H9 (cell line): ENCODE results near the gene ZNF638. TPM values are rescaled to one million over a fixed set of nuclear protein-coding genes. Genes with fewer than 3 reads are reported as not detected.

ENCODE experiments used
- DNase-seq: peaks from one replicate; pipeline ENCODE4 v3.0.0-alpha.2; 2017
- H2AFZ ChIP-seq: one replicate; pipeline ENCODE4 v1.6.1; 2013; ENCODE audit warnings: mild to moderate bottlenecking, low read length, control low read depth, moderate library complexity
- H2AK5ac ChIP-seq: 2 replicates; pipeline ENCODE4 v1.6.1; 2013; ENCODE audit warnings: low read length, control low read depth, mixed read lengths; ENCODE audit not compliant: insufficient read length
- H2BK120ac ChIP-seq: one replicate; pipeline ENCODE4 v1.6.1; 2013; ENCODE audit warnings: low read depth, mild to moderate bottlenecking, low read length, control low read depth, inconsistent platforms; ENCODE audit not compliant: poor library complexity, severe bottlenecking
- H2BK12ac ChIP-seq: 2 replicates; pipeline ENCODE4 v1.6.1; 2013; ENCODE audit warnings: low read length, control low read depth, mixed read lengths, low read depth; ENCODE audit not compliant: insufficient read length
- H2BK15ac ChIP-seq: 2 replicates; pipeline ENCODE4 v1.6.1; 2013; ENCODE audit warnings: low read depth, low read length, control low read depth
- H2BK20ac ChIP-seq: one replicate; pipeline ENCODE4 v1.6.1; 2013; ENCODE audit warnings: low read depth, mild to moderate bottlenecking, low read length, control low read depth, inconsistent platforms; ENCODE audit not compliant: poor library complexity, severe bottlenecking
- H2BK5ac ChIP-seq: 2 replicates; pipeline ENCODE4 v1.6.1; 2013; ENCODE audit warnings: low read length, control low read depth, mixed read lengths; ENCODE audit not compliant: insufficient read length
- H3K14ac ChIP-seq: 2 replicates; pipeline ENCODE4 v1.6.1; 2013; ENCODE audit warnings: low read length, control low read depth; ENCODE audit not compliant: insufficient read depth
- H3K18ac ChIP-seq: 2 replicates; pipeline ENCODE4 v1.6.1; 2013; ENCODE audit warnings: low read depth, mild to moderate bottlenecking, mixed read lengths, low read length, control low read depth; ENCODE audit not compliant: insufficient read length
- H3K23ac ChIP-seq: 2 replicates; pipeline ENCODE4 v1.6.1; 2013; ENCODE audit warnings: low read length, control low read depth, mixed read lengths, low read depth; ENCODE audit not compliant: insufficient read length
- H3K23me2 ChIP-seq: 2 replicates; pipeline ENCODE4 v1.6.1; 2013; ENCODE audit warnings: low read depth, mild to moderate bottlenecking, mixed read lengths, low read length, control low read depth; ENCODE audit not compliant: insufficient read length, poor library complexity, severe bottlenecking
- H3K27ac ChIP-seq: 2 replicates; pipeline ENCODE4 v1.5.1; 2013; ENCODE audit warnings: low read length, control low read depth, mixed read lengths, low read depth; ENCODE audit not compliant: insufficient read length
- H3K27me3 ChIP-seq: 2 replicates; pipeline ENCODE4 v1.6.1; 2013; ENCODE audit warnings: low read length, control low read depth, inconsistent platforms; ENCODE audit not compliant: insufficient read depth
- H3K4ac ChIP-seq: 2 replicates; pipeline ENCODE4 v1.6.1; 2013; ENCODE audit warnings: low read depth, mild to moderate bottlenecking, control low read depth, inconsistent platforms, low read length, moderate library complexity
- H3K4me1 ChIP-seq: 2 replicates; pipeline ENCODE4 v1.6.1; 2013; ENCODE audit warnings: low read length, control low read depth, inconsistent platforms; ENCODE audit not compliant: insufficient read depth
- H3K4me2 ChIP-seq: 2 replicates; pipeline ENCODE4 v1.6.1; 2013; ENCODE audit warnings: low read length, control low read depth, mixed read lengths; ENCODE audit not compliant: insufficient read length, insufficient read depth
- H3K56ac ChIP-seq: 2 replicates; pipeline ENCODE4 v1.6.1; 2013; ENCODE audit warnings: low read depth, mild to moderate bottlenecking, mixed read lengths, low read length, control low read depth; ENCODE audit not compliant: insufficient read length
- H3K79me1 ChIP-seq: 2 replicates; pipeline ENCODE4 v1.6.1; 2013; ENCODE audit warnings: low read depth, mild to moderate bottlenecking, moderate library complexity, low read length, control low read depth, inconsistent platforms; ENCODE audit not compliant: insufficient read depth, poor library complexity, severe bottlenecking
- H3K79me2 ChIP-seq: 2 replicates; pipeline ENCODE4 v1.6.1; 2013; ENCODE audit warnings: low read length, control low read depth, inconsistent platforms; ENCODE audit not compliant: insufficient read depth
- H3K9ac ChIP-seq: 2 replicates; pipeline ENCODE4 v1.6.1; 2013; ENCODE audit warnings: low read length, control low read depth, mixed read lengths; ENCODE audit not compliant: insufficient read length; ENCODE audit errors: extremely low read depth
- H3K9me3 ChIP-seq: one replicate; pipeline ENCODE4 v1.6.1; 2013; ENCODE audit warnings: low read depth, low read length, inconsistent platforms; ENCODE audit not compliant: control insufficient read depth
- H3T11ph ChIP-seq: one replicate; pipeline ENCODE4 v1.6.1; 2013; ENCODE audit warnings: mild to moderate bottlenecking, low read length, control low read depth, inconsistent platforms
- H4K20me1 ChIP-seq: one replicate; pipeline ENCODE4 v1.6.1; 2013; ENCODE audit not compliant: control insufficient read depth, insufficient read length, insufficient read depth
- H4K5ac ChIP-seq: 2 replicates; pipeline ENCODE4 v1.6.1; 2013; ENCODE audit warnings: low read depth, mild to moderate bottlenecking, mixed read lengths, low read length, control low read depth; ENCODE audit not compliant: insufficient read length
- H4K8ac ChIP-seq: replicated peaks from 2 replicates; pipeline ENCODE4 v1.6.1; 2013; ENCODE audit warnings: low read length, control low read depth, mixed read lengths, low read depth; ENCODE audit not compliant: insufficient read length
- H4K91ac ChIP-seq: 2 replicates; pipeline ENCODE4 v1.6.1; 2013; ENCODE audit warnings: low read depth, mild to moderate bottlenecking, moderate library complexity, mixed read lengths, low read length, control low read depth; ENCODE audit not compliant: insufficient read length
- H3K27ac Mint-ChIP-seq, 3 experiments: 2 replicates in 2 of 3; 3 replicates in 1 of 3; pipeline ENCODE4 v1.8.0; 2020 to 2021; ENCODE audit warnings: mixed read lengths in 3 of 3, mild to moderate bottlenecking in 1 of 3, moderate library complexity in 1 of 3
- H3K27me3 Mint-ChIP-seq: 2 replicates; pipeline ENCODE4 v1.8.0; 2021; ENCODE audit warnings: low read depth, mild to moderate bottlenecking, moderate library complexity, mixed read lengths
- H3K36me3 Mint-ChIP-seq, 3 experiments: 2 replicates in 2 of 3; 3 replicates in 1 of 3; pipeline ENCODE4 v1.8.0; 2020 to 2021; ENCODE audit warnings: low read depth in 3 of 3, mixed read lengths in 3 of 3; ENCODE audit not compliant: insufficient read depth in 1 of 3
- H3K4me1 Mint-ChIP-seq, 2 experiments: 2 replicates each; pipeline ENCODE4 v1.8.0; 2020; ENCODE audit warnings: mixed read lengths in 2 of 2
- H3K4me3 Mint-ChIP-seq, 2 experiments: 2 replicates in 1 of 2; 3 replicates in 1 of 2; pipeline ENCODE4 v1.8.0; 2020 to 2021; ENCODE audit warnings: mild to moderate bottlenecking in 2 of 2, mixed read lengths in 2 of 2, moderate library complexity in 1 of 2
- H3K9me3 Mint-ChIP-seq, 2 experiments: 2 replicates in 1 of 2; 3 replicates in 1 of 2; pipeline ENCODE4 v1.8.0; 2020; ENCODE audit warnings: mild to moderate bottlenecking in 2 of 2, mixed read lengths in 2 of 2, moderate library complexity in 1 of 2
- WGBS: extraction: QIAGEN DNeasy Blood & Tissue Kit; methylation state at CpG from one replicate; pipeline ENCODE4 v1.1.7; 2013; ENCODE audit warnings: missing lambda C conversion rate, low lambda C conversion rate, mixed read lengths; ENCODE audit not compliant: insufficient read length; ENCODE audit errors: extremely low coverage; 5-methylcytosine and 5-hydroxymethylcytosine counted together
- total RNA-seq: library from RNA; stranded (reverse); gene quantifications from 2 replicates; pipeline ENCODE4 v1.2.1, GENCODE V29; 2021
- TF ChIP-seq, protein P1 (sequence below): fragments of 200-600 bp; sonication (generic); conservative IDR thresholded peaks from 3 replicates; pipeline ENCODE4 v1.8.0; 2021; ENCODE audit warnings: antibody characterized with exemption, mild to moderate bottlenecking

ZNF638 gene
- total RNA-seq, 1 experiment from 2014 or later: 146 TPM

DNA sequence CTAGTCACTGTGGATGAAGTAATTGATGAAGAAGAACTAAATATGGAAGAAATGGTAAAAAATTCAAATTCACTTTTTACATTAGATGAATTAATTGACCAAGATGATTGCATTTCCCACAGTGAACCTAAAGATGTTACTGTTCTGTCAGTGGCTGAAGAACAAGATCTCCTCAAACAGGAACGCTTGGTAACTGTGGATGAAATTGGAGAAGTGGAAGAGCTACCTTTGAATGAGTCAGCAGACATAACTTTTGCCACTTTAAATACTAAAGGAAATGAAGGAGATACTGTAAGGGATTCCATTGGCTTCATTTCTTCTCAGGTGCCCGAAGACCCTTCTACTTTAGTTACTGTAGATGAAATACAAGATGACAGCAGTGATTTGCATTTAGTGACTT lies 95.1 kb downstream of the ZNF638 start:
- WGBS: no CpG with 5 or more reads among the region's 2 CpGs
- H3K23me2 ChIP-seq: no peaks in the 10 kb centered on the region

More for the DNA sequence above, 95.1 kb downstream of the ZNF638 start:
- H3K36me3 Mint-ChIP-seq: peaks cover 37 to 79% (median 77%) of the 10 kb centered on the region in 3 experiments
- no peak overlapping the region for H3K27ac Mint-ChIP-seq
- H3K9ac ChIP-seq: no peak overlapping the region
- H3K23ac ChIP-seq: no peak overlapping the region
- H2BK12ac ChIP-seq: no peak overlapping the region
- H4K8ac ChIP-seq: no peak overlapping the region
- H3K4me2 ChIP-seq: no peak overlapping the region
- H3K27me3 Mint-ChIP-seq: no peaks in the 10 kb centered on the region
- H3K79me1 ChIP-seq: peaks cover 2% of the 10 kb centered on the region
- TF ChIP-seq, protein P1, sequence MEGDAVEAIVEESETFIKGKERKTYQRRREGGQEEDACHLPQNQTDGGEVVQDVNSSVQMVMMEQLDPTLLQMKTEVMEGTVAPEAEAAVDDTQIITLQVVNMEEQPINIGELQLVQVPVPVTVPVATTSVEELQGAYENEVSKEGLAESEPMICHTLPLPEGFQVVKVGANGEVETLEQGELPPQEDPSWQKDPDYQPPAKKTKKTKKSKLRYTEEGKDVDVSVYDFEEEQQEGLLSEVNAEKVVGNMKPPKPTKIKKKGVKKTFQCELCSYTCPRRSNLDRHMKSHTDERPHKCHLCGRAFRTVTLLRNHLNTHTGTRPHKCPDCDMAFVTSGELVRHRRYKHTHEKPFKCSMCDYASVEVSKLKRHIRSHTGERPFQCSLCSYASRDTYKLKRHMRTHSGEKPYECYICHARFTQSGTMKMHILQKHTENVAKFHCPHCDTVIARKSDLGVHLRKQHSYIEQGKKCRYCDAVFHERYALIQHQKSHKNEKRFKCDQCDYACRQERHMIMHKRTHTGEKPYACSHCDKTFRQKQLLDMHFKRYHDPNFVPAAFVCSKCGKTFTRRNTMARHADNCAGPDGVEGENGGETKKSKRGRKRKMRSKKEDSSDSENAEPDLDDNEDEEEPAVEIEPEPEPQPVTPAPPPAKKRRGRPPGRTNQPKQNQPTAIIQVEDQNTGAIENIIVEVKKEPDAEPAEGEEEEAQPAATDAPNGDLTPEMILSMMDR: no peak
- H2BK120ac ChIP-seq: no peak overlapping the region
- no peak overlapping the region for H3K18ac ChIP-seq
- no peak overlapping the region for H2BK15ac ChIP-seq
- no peak overlapping the region for H2AFZ ChIP-seq
- no peaks in the 10 kb centered on the region for H3K27me3 ChIP-seq
- H4K20me1 ChIP-seq: no peaks in the 10 kb centered on the region
- H3K14ac ChIP-seq: no peak overlapping the region
- H3K79me2 ChIP-seq: no peaks in the 10 kb centered on the region
- H3K27ac ChIP-seq: no peak overlapping the region
- DNase-seq: no peak
- H3K4ac ChIP-seq: no peak overlapping the region
- no peak overlapping the region for H3K56ac ChIP-seq
- H2AK5ac ChIP-seq: no peak overlapping the region
- no peak overlapping the region for H3K4me3 Mint-ChIP-seq
- H3K9me3 Mint-ChIP-seq: no peaks in the 10 kb centered on the region
- no peak overlapping the region for H2BK5ac ChIP-seq
- H2BK20ac ChIP-seq: no peak overlapping the region
- H4K91ac ChIP-seq: no peak overlapping the region
- H4K5ac ChIP-seq: no peak overlapping the region
- no peaks in the 10 kb centered on the region for H3K4me1 Mint-ChIP-seq
- no peaks in the 10 kb centered on the region for H3K4me1 ChIP-seq
- no peaks in the 10 kb centered on the region for H3K9me3 ChIP-seq
- H3T11ph ChIP-seq: no peak overlapping the region
